Fibroblast of the aortic adventitia (primary cell): ENCODE results near the gene TBL1XR1. TPM values are rescaled to one million over a fixed set of nuclear protein-coding genes. Genes with fewer than 3 reads are reported as not detected.

ENCODE experiments used
- DNase-seq: peaks from one replicate; pipeline ENCODE4 v3.0.0-alpha.2; 2010; ENCODE audit warnings: low read depth
- H3K4me3 ChIP-seq: 2 replicates; pipeline ENCODE4 v1.5.1; 2011; ENCODE audit warnings: low read depth, mild to moderate bottlenecking, control low read depth, low read length, moderate library complexity
- CTCF ChIP-seq: IDR thresholded peaks from 2 replicates; pipeline ENCODE4 v1.5.1; 2011; ENCODE audit warnings: mild to moderate bottlenecking, low read length, control low read depth, inconsistent platforms; ENCODE audit not compliant: insufficient read depth
- total RNA-seq: library from RNA; depleted of rRNA; stranded (reverse); fragments of >200 nt; gene quantifications from 2 replicates; pipeline ENCODE4 v1.2.3, GENCODE V29; 2012; ENCODE audit warnings: low replicate concordance

The TBL1XR1 gene
- total RNA-seq, 1 donor, result 171 TPM

- no peak overlapping the region for H3K4me3 ChIP-seq
- DNase-seq, result no peak
- no peak for TF ChIP-seq CTCF
These were observed 15.9 kb downstream of the TBL1XR1 start for GRCh38 chr3:177181418-177181817.

GRCh38 chr3:177180506-177180905 is 16.8 kb downstream of the TBL1XR1 start:
- no peak for DNase-seq
- H3K4me3 ChIP-seq, result no peak overlapping the region
- TF ChIP-seq CTCF, result no peak

- no peak overlapping the region for H3K4me3 ChIP-seq
- no peak for DNase-seq
- no peak for TF ChIP-seq CTCF
These were observed 17.8 kb downstream of the TBL1XR1 start for GRCh38 chr3:177179281-177180067.

- no peak for TF ChIP-seq CTCF
- no peak overlapping the region for H3K4me3 ChIP-seq
- DNase-seq, result no peak
These were observed 19.5 kb downstream of the TBL1XR1 start for GRCh38 chr3:177177749-177178221.

- no peak for TF ChIP-seq CTCF
- no peak overlapping the region for H3K4me3 ChIP-seq
- DNase-seq, result no peak
These were observed 22.6 kb downstream of the TBL1XR1 start for GRCh38 chr3:177174607-177175170.

- TF ChIP-seq CTCF, result no peak
- no peak for DNase-seq
- H3K4me3 ChIP-seq, result no peak overlapping the region
These were observed 27.2 kb downstream of the TBL1XR1 start for GRCh38 chr3:177169936-177170722.
